IPS-18a (cell line): ENCODE measurements around the gene PDS5B.

ENCODE experiments used
- H3K27ac ChIP-seq: one replicate; pipeline ENCODE4 v1.5.1; 2013; ENCODE audit warnings: low read length
- H3K27me3 ChIP-seq: one replicate; pipeline ENCODE4 v1.6.1; 2013; ENCODE audit warnings: mild to moderate bottlenecking, low read length; ENCODE audit not compliant: control insufficient read depth, insufficient read depth
- H3K36me3 ChIP-seq: one replicate; pipeline ENCODE4 v1.6.1; 2013; ENCODE audit warnings: low read depth, low read length; ENCODE audit not compliant: control insufficient read depth
- H3K4me1 ChIP-seq: one replicate; pipeline ENCODE4 v1.6.1; 2013; ENCODE audit warnings: low read depth, low read length; ENCODE audit not compliant: control insufficient read depth
- H3K4me3 ChIP-seq: one replicate; pipeline ENCODE4 v1.5.1; 2013; ENCODE audit warnings: low read length
- H3K9ac ChIP-seq: one replicate; pipeline ENCODE4 v1.6.1; 2013; ENCODE audit warnings: mild to moderate bottlenecking, low read length, moderate library complexity
- H3K9me3 ChIP-seq: one replicate; pipeline ENCODE4 v1.6.1; 2013; ENCODE audit warnings: low read depth, low read length; ENCODE audit not compliant: control insufficient read depth

PDS5B gene

DNA sequence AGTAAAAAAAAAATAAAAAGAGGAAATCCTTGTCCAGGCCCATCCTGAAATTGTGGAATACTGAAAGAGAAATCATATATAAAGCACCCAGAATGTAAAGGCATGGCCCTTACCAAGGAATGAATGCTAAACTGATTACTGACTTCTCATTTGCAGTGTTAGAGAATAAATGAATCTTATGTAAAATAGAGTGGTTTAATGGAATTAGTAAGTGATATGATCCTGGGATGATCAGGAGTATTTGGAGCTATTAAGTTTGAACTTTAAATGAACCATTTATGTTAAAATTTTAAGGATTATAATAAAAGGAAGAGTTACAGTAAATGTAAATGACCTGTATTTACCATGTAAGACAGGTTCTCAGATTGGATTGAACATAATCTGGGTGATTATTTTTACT, 75.4 kb downstream of the PDS5B start:
- peaks cover 4% of the 10 kb centered on the region for H3K36me3 ChIP-seq
- no peak overlapping the region for H3K4me3 ChIP-seq
- no peaks in the 10 kb centered on the region for H3K9me3 ChIP-seq
- H3K27me3 ChIP-seq, result no peaks in the 10 kb centered on the region
- no peaks in the 10 kb centered on the region for H3K4me1 ChIP-seq
- no peak overlapping the region for H3K9ac ChIP-seq
- no peak overlapping the region for H3K27ac ChIP-seq

DNA sequence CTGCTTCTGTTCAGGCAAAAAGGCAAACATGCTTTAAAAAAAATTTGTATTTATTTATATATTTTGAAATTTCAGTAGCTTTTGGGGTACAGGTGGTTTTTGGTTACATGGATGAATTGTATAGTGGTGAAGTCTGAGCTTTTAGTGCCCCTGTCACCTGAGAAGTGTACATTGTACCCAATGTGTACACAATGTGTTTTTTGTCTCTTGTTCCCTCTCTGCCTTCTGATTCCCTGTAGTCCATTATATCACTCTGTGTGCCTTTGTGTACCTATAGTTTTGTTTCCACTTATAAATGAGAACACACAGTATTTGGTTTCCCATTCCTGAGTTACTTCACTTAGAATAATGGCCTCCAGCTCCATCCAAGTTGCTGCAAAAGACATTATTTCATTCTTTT, 77.4 kb downstream of the PDS5B start:
- Histone ChIP-seq H3K4me1 (no peaks in the 10 kb centered on the region), H3K27ac (no peak overlapping the region), H3K27me3 (no peaks in the 10 kb centered on the region), H3K9ac (no peak overlapping the region), H3K9me3 (no peaks in the 10 kb centered on the region), H3K4me3 (no peak overlapping the region), H3K36me3 (peaks cover 4% of the 10 kb centered on the region)

DNA sequence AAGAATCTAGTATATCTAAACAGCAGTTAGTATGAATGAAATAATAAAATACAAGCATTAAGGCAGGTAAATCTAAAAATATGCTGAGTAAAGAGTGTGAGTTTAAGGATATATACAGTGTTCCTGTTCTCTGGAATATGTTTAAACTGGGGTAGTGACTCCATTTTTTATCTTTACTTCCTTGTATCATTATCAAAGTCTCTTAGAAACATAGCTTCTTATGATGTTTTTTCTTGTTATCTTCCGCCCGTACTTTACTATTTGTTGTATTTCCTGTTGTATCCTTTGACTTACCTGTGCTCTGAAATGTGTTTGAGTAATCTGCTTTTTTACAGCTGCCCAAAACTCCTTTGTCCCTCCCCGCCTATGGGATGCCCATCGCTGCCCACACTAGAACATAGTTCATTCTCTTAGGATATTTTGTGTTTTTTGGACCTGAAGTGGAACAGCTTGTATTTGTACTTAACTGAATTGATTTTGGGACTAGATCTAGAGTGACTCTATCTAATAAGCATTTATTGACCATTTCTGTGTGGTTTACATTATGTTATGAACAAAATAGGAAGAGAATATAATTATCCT, 80.8 kb downstream of the PDS5B start:
- no peaks in the 10 kb centered on the region for H3K9me3 ChIP-seq
- H3K27me3 ChIP-seq, result no peaks in the 10 kb centered on the region
- H3K4me3 ChIP-seq, result no peak overlapping the region
- no peak overlapping the region for H3K27ac ChIP-seq
- H3K36me3 ChIP-seq, result no peaks in the 10 kb centered on the region
- H3K4me1 ChIP-seq, result no peaks in the 10 kb centered on the region
- H3K9ac ChIP-seq, result no peak overlapping the region

DNA sequence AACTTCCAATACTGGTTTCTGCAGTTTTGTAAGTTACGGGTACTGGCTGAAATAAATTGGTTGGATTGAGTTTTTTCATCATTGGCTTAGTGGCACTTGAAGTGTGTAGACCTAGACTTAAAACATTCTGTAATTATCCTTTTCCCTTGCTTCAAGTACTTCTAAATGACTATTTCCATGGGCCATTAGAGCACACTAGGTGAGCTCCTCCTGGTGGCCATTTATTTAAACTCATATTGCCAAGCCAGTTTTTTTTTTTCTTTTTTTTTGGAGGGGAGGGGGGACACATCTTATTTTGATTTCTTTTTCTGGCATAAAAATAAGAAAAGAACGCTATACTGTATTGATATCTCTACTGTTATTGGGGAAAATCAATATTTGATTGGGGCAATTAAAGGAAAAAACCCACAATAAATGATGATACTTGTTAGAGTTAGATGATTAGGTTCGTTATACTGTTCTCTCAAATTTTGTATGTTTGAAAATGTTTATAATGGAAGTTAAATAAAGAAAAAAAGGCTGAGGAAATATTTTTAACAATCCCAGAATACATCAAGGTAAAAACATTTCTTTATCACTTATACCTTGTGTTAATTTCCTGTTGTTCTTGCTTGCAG, 82.9 kb downstream of the PDS5B start:
- Histone ChIP-seq H3K27ac (no peak overlapping the region), H3K9me3 (no peaks in the 10 kb centered on the region), H3K27me3 (no peaks in the 10 kb centered on the region), H3K4me3 (no peak overlapping the region), H3K4me1 (no peaks in the 10 kb centered on the region), H3K36me3 (no peaks in the 10 kb centered on the region), H3K9ac (no peak overlapping the region)

DNA sequence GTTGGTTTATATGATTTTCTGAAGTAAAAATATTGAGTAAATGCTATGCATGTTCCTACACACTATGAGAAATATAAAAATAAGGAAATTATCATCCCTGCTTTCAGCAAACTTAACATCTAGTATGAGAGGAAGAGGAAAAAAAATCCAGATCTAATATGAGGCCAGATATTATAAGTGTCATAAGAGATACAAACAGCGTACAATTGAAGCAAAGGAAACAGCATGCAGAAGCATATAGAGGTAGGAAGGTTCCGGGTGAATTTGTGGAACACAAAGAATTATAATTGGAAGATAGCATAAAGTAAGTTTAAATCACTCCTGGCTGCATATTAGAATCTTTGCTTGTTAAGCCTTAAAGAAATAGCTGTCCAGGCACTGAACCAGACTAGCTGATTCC, 88.3 kb downstream of the PDS5B start:
- peaks cover 7% of the 10 kb centered on the region for H3K36me3 ChIP-seq
- no peak overlapping the region for H3K9ac ChIP-seq
- H3K27ac ChIP-seq, result no peak overlapping the region
- no peaks in the 10 kb centered on the region for H3K9me3 ChIP-seq
- H3K27me3 ChIP-seq, result no peaks in the 10 kb centered on the region
- no peak overlapping the region for H3K4me3 ChIP-seq
- no peaks in the 10 kb centered on the region for H3K4me1 ChIP-seq

DNA sequence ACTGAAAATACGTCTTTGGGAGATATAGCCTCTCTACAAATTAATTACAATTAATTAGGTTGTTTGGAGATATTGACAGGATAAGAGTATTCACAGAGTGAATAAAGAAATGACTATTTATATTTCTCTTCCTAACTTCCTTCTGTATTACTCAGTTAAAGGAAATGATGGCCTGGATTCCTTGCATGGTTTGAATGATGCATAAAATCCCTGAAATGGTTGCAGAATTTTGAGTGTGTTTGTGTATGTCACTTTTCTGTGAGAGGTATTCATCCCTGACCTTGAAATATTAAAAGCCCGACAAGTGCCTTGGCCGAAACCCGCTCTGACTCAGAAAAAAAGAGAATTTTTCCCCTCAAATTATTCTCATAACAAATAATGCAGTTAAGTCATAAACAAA, 90.0 kb downstream of the PDS5B start:
- Histone ChIP-seq H3K4me1 (no peaks in the 10 kb centered on the region), H3K9ac (no peak overlapping the region), H3K4me3 (no peak overlapping the region), H3K27ac (no peak overlapping the region), H3K36me3 (peaks cover 10% of the 10 kb centered on the region), H3K27me3 (no peaks in the 10 kb centered on the region), H3K9me3 (no peaks in the 10 kb centered on the region)

DNA sequence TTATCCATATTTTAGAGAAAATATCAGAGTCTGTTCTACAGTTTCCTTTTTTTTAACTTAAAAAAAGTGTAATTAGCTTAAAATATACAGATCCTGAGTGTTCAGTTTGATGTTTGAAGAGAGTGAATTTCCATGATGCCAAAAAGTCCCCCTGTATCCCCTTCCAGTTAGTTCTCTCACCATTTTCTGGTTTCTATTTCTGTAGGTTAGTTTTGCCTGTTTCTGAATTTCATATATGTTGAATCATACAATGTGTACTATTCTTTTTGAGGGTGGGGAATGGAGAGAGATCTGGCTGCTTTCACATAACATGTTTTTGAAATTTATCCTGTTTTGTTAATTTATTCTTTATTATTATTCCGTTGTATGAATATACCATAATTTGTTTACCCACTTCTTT, 95.9 kb downstream of the PDS5B start:
- Histone ChIP-seq H3K27me3 (no peaks in the 10 kb centered on the region), H3K9me3 (no peaks in the 10 kb centered on the region), H3K27ac (no peak overlapping the region), H3K36me3 (peaks cover 14% of the 10 kb centered on the region), H3K4me3 (no peak overlapping the region), H3K4me1 (no peaks in the 10 kb centered on the region), H3K9ac (no peak overlapping the region)

DNA sequence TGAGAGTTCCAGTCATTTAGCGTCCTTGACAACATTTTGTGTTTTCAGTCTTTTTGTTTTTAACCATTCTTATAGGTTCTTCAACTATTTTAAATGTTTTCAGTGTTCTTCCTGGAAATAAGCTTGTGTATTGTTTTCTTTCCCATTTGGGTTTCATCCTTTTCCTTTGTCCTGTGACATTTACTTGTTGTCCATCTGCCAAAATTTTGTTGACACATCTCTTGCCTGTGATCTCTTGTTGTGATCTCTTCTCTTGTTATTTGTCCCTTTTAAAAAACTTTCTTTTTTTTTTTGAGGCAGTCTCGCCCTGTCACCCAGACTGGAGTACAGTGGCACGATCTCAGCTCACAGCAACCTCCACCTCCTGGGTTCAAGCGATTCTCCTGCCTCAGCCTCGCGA, 96.5 kb downstream of the PDS5B start:
- Histone ChIP-seq H3K27ac (no peak overlapping the region), H3K4me1 (no peaks in the 10 kb centered on the region), H3K27me3 (no peaks in the 10 kb centered on the region), H3K9me3 (no peaks in the 10 kb centered on the region), H3K4me3 (no peak overlapping the region), H3K9ac (no peak overlapping the region), H3K36me3 (peaks cover 15% of the 10 kb centered on the region)

DNA sequence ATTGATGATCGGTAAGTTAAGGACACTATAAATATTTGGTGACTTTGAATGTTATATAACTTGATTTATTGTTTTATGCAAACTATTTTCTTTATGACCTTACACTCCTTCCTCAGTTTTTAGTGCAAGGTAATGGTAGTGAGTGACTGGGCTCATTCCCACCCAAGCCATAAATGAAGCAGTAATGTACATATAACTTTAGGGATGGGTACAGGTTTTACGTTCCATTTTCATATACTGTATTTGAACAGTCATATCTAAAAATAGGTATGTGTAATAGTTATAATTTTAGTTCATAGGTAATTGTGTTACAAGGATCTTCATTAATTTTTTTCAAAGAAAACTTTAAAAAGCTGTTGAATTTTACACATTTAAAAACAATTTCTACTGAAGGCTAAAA, 101.0 kb downstream of the PDS5B start:
- Histone ChIP-seq H3K4me1 (no peaks in the 10 kb centered on the region), H3K9me3 (no peaks in the 10 kb centered on the region), H3K27me3 (no peaks in the 10 kb centered on the region), H3K9ac (no peak overlapping the region), H3K4me3 (no peak overlapping the region), H3K27ac (no peak overlapping the region), H3K36me3 (peaks cover 9% of the 10 kb centered on the region)

DNA sequence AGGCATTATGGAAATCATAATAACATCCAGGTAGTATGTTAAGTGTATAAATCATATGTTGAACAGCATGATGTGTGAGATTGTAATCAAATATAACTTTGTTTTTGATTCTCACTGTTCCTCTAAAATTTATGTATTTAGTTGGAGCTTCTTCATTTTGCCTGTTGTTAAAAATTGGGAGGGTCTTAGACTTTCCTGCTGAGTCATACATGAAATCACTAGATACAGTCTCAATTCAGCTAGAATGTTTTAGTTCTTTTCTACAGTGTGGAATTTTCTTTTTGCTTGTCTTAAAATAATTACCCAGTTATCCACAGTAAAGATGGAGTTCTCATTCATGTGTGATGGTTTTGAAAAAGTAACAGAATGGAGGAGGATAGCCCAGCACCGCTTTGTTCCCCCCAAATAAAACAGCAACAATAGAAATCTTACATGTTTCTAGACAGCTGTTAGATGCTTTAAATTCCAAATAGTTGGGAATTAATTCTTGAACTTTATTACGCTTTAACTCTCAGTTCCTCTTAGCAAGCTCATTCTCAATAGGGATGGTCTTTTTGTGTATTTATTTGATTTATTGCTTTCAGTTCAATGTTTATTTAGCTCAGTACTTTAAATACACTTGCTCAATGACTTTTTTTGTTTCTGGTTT, 109.5 kb downstream of the PDS5B start:
- no peak overlapping the region for H3K9ac ChIP-seq
- H3K4me1 ChIP-seq, result no peaks in the 10 kb centered on the region
- H3K36me3 ChIP-seq, result peaks cover 3% of the 10 kb centered on the region
- H3K27me3 ChIP-seq, result no peaks in the 10 kb centered on the region
- no peak overlapping the region for H3K4me3 ChIP-seq
- H3K9me3 ChIP-seq, result no peaks in the 10 kb centered on the region
- H3K27ac ChIP-seq, result no peak overlapping the region

DNA sequence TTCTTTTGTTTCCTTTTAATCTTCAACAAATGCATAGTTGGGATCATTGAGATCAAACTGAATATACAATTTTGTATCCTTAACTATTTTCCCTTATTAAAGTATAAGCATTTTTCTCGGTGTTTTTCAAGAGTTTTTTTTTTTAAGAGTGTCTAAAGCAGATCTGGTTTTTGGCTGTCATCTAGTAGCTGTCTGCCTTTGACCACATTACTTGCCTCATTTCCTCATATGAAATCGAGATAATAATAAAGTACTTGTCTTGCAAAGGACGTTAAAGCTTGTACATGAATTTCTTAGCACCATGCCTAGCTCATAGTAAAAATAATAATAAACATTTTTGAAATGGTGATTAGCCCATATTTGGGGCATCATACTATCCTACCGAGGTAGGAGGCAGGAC, 121.2 kb downstream of the PDS5B start:
- peaks cover 29% of the 10 kb centered on the region for H3K36me3 ChIP-seq
- no peak overlapping the region for H3K9ac ChIP-seq
- no peaks in the 10 kb centered on the region for H3K4me1 ChIP-seq
- no peak overlapping the region for H3K4me3 ChIP-seq
- no peaks in the 10 kb centered on the region for H3K27me3 ChIP-seq
- no peaks in the 10 kb centered on the region for H3K9me3 ChIP-seq
- no peak overlapping the region for H3K27ac ChIP-seq

DNA sequence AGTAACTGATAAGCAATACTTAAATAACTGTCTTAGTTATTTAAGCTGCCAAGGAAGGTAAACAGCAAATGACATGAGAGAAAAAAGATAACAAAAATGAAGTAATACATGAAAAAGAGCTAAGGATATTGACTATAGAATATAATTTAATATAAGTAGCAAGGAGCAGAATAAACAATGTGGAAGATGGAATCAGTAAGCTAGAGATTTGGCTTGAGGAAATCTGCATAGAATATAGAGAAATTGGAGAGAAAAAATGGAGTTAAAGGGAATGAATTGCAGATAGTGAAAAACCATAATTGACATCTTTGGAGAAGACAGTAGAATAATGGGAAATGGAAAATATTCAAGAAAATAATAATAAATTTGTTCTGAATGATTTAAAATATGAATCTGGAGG, 127.1 kb downstream of the PDS5B start:
- Histone ChIP-seq H3K36me3 (peaks cover 18% of the 10 kb centered on the region), H3K4me1 (no peaks in the 10 kb centered on the region), H3K27me3 (no peaks in the 10 kb centered on the region), H3K9me3 (peaks cover 12% of the 10 kb centered on the region), H3K9ac (no peak overlapping the region), H3K27ac (no peak overlapping the region), H3K4me3 (no peak overlapping the region)
